K562 (cell line): ENCODE results near the gene B3GNT7.

ENCODE experiments used
- JUN ChIP-seq, 2 experiments: sonication (generic) in 1 of 2; formaldehyde crosslinking in 1 of 2; IDR thresholded peaks; 2 replicates each; pipeline versions ENCODE4 v1.6.1 to v1.8.0; 2012 to 2022; ENCODE audit warnings: borderline replicate concordance in 2 of 2, mild to moderate bottlenecking in 2 of 2, improper control_type of control experiment in 1 of 2, low read depth in 1 of 2, low read length in 1 of 2, missing genetic modification reagents in 1 of 2
- NR2C2 ChIP-seq, 2 experiments: fragments of 200-800 bp in 1 of 2; sonication (Bioruptor generic) in 1 of 2; sonication (generic) in 1 of 2; formaldehyde crosslinking in 1 of 2; IDR thresholded peaks; 2 replicates each; pipeline versions ENCODE4 v1.6.1 to v1.8.0; 2016 to 2022; ENCODE audit warnings: mild to moderate bottlenecking in 1 of 2, missing compliant biosample characterization in 1 of 2, missing genetic modification characterization in 1 of 2, missing genetic modification reagents in 1 of 2
- ZNF175 ChIP-seq: fragments of 200-800 bp; sonication (Bioruptor generic); IDR thresholded peaks from 2 replicates; pipeline ENCODE4 v1.6.1; 2016; ENCODE audit warnings: low read depth, mild to moderate bottlenecking, missing genetic modification characterization, missing compliant biosample characterization

DNA sequence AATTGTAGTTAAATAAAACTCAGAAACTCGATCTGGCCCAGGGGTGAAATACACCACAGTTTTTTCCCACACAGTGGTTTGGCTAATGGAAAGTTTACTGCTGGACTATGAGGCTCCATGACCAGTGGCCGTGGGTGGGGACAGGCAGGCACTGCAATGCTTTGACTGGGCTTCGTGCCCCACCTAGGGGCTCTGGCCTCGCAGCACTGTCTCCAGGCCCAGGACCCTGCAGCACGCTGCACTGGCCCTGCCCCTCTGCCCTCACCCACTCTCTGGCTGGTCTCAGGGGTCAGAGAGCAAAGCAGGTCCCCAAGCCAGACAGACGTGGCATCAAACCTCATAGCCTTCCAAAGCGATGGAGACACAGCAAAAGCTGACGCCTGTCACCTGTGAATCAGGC, 13.4 kb upstream of the B3GNT7 start:
- no peak for TF ChIP-seq NR2C2 (CRISPR knock-in tag; IDR thresholded peaks at IDR 0.05)
- TF ChIP-seq NR2C2 (tag; IDR thresholded peaks at IDR 0.05): no peak
- TF ChIP-seq ZNF175: no peak
- no peak for TF ChIP-seq JUN (IDR thresholded peaks at IDR 0.05; ENCODE audit: borderline replicate concordance, low read depth, low read length)
- TF ChIP-seq JUN (CRISPR knock-in tag; IDR thresholded peaks at IDR 0.05; ENCODE audit: borderline replicate concordance): no peak
